Stromal cell of bone marrow (primary cell): ENCODE measurements around the gene KCNJ9.

Experiments
- DNase-seq: peaks from one replicate; pipeline ENCODE4 v3.0.0-alpha.2; 2012; ENCODE audit warnings: low read depth

The KCNJ9 gene

GRCh38 chr1:160127381-160127780, 46.0 kb downstream of the KCNJ9 start:
- DNase-seq: no peak

GRCh38 chr1:160127865-160128523, 46.7 kb downstream of the KCNJ9 start:
- no peak for DNase-seq

- no peak for DNase-seq
These were observed 47.3 kb downstream of the KCNJ9 start for GRCh38 chr1:160128636-160129035.

- no peak for DNase-seq
These were observed 47.7 kb downstream of the KCNJ9 start for GRCh38 chr1:160129046-160129445.

GRCh38 chr1:160129558-160129957, 48.2 kb downstream of the KCNJ9 start:
- no peak for DNase-seq

- DNase-seq: no peak
These were observed 48.6 kb downstream of the KCNJ9 start for GRCh38 chr1:160129966-160130365.

- DNase-seq: no peak
These were observed 49.1 kb downstream of the KCNJ9 start for GRCh38 chr1:160130486-160130885.

GRCh38 chr1:160130939-160131338, 49.6 kb downstream of the KCNJ9 start:
- DNase-seq: no peak

- DNase-seq: no peak
These were observed 50.6 kb downstream of the KCNJ9 start for GRCh38 chr1:160131803-160132565.

- DNase-seq: no peak
These were observed 52.8 kb downstream of the KCNJ9 start for GRCh38 chr1:160133990-160134770.

GRCh38 chr1:160134791-160135572, 53.6 kb downstream of the KCNJ9 start:
- no peak for DNase-seq

- no peak for DNase-seq
These were observed 55.0 kb downstream of the KCNJ9 start for GRCh38 chr1:160136121-160136925.

- DNase-seq: no peak
These were observed 55.5 kb downstream of the KCNJ9 start for GRCh38 chr1:160136926-160137200.

GRCh38 chr1:160137216-160137862, 56.0 kb downstream of the KCNJ9 start:
- no peak for DNase-seq

- no peak for DNase-seq
These were observed 58.5 kb downstream of the KCNJ9 start for GRCh38 chr1:160139840-160140239.
